Medulla oblongata (tissue), 1 donor: ENCODE results near the gene RPS27.
A peak's percentile ranks its signal among the peaks of the same experiment; 100 is the strongest.
"Not testable (repeated sequence)": the region's sequence is repeated elsewhere in the genome, so short reads cannot be mapped to it uniquely, and the experiment has no call there.

ENCODE experiments used
- DNase-seq: peaks from one replicate; pipeline ENCODE4 v3.0.0-alpha.2; 2015; ENCODE audit errors: extremely low spot score

The RPS27 gene

GRCh38 chr1:153961421-153961820 lies 29.1 kb upstream of the RPS27 start:
- DNase-seq, result no peak

DNA sequence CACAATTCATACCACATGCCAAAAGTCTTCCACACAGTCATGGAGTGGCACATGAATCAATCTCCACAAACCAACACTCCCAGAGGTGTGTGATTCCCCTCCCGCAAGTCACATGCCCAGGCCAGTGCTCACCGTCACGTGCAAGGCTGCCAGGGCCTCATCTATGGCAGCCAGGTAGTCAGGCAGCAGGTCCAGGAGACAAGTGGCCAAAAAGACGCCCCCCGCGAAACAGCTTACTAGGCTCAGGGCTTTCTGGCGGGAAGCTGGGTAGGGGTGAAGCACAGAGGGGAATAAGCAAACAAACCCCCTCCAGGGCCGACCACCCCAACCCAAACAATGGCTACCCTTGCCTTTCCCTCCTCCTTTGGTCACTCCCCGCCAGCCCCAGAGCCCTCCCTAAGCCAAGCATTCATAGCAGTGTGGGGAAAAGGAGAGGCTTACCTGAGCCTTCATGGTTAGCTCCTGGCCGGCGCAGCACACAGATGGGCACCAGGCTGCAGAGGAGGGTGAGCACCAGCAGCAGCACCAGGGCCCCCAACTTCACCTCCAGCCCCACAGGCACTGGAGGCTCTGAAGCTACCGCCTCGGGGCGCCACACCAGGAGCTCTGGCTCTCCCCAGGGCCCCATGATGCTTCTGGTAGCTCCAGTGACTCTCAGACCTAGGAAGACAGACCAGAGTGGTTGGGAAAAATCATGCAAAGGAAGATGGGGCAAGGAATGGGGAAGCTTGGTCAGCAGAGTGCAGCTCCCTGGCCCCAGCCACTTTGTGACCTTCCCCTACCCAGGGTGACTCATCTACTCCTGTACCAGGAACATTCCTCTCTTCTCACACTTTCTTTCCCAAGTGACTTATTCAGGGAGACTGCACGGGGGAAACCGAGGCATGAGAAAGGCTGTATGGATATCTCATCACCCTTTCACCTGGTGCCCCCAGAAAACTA lies 28.2 kb upstream of the RPS27 start:
- DNase-seq, result no peak

GRCh38 chr1:153963030-153963849 lies 27.3 kb upstream of the RPS27 start, which contains the start of gene SLC39A1:
Gene SLC39A1, minus strand, starts transcription at chr1:153963537. Its CDS starts 822 bp downstream, at chr1:153962715.
- DNase-seq, result peak; percentile 99

DNA sequence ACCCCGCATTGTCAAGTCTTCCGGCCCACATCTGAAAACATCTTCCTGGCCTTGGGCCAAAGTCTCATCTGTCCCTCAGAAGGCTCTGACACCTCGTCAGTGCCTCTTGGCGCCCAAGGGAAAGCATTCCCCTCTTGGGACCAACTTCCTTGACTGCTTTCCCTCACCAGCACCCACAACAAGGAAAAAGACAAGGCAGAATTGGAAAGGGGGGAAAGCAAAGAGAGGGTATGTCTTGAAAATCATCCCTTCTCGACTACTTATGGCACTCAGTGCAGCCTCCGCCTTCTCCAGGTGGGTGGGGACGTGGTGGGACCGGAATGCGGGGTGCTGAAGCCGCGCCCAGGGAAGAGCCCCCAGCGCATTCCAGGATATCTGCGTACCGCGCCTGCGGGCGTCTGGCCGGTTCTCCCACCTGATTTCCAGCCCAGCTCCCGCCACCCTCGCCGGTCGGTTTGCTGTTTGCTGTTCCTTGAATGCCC lies 26.7 kb upstream of the RPS27 start:
- no peak for DNase-seq

DNA sequence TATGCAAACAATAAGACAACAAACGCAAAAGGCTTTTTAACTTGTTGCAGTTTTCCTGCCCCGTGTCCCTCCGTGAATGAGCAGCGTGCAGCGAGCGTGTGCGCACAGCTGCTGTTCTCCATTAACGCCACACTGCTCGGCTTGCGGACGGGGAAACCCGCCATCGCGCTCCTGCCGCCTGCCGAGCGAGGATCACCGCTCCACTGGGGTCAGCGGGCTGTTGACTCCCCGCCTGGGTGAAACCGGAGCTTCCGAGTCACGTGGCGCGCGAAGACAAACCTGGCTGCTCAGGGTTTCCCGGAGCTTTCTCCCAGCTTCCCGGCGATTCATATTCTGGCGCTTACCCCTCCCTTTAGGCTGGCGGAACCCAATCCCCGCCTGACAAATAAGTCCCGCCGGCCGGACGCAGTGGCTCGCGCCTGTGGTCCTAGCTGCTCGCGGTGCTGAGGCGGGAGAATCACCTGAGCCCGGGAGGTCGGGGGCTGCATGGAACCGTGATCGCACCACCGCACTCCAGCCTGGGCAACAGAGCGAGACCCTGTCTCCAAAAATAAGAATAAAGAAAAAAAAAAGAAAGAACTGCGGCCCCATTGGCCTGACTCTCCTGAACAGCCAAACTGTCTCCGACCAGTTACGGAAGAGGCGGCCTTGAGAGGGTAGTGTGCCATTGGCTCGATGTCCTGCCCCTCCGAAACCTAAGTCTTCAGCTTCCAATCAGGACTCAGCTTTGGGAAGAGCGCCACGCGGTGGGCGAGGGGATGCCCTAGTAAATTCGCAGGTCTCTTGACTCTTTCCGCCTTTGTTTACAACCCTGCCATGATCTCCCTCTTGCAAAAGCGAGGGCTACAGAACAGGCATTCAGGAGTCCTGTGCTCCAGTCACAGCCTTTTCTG lies 23.2 kb upstream of the RPS27 start, which contains the start of gene CREB3L4:
CREB3L4 (plus strand) TSS at position 796 of the 893 bp plus-strand sequence. CDS start 624 bp downstream, outside the sequence.
- DNase-seq, result peak; percentile 99

GRCh38 chr1:153968000-153968363 lies 22.6 kb upstream of the RPS27 start:
- DNase-seq, result no peak

GRCh38 chr1:153968408-153968807 lies 22.2 kb upstream of the RPS27 start:
- no peak for DNase-seq

DNA sequence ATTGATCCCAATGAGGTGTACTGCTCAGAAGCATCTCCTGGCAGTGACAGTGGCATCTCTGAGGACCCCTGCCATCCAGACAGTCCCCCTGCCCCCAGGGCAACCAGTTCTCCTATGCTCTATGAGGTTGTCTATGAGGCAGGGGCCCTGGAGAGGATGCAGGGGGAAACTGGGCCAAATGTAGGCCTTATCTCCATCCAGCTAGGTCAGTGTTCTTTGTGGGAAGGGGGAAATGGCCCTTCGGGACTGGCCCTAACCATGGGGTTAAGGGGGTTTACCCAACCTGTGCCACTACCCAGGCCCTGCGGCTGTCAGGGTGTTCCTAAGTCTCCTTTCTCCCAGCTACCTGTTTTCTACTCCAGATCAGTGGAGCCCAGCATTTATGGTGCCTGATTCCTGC lies 21.6 kb upstream of the RPS27 start:
- DNase-seq, result no peak

GRCh38 chr1:153970346-153970745 lies 20.2 kb upstream of the RPS27 start:
- no peak for DNase-seq

- no peak for DNase-seq
Observed at GRCh38 chr1:153973071-153973470, 17.5 kb upstream of the RPS27 start.

GRCh38 chr1:153973525-153973924 lies 17.0 kb upstream of the RPS27 start:
- no peak for DNase-seq

- DNase-seq, result no peak
Observed at GRCh38 chr1:153976819-153977249, 13.7 kb upstream of the RPS27 start.

DNA sequence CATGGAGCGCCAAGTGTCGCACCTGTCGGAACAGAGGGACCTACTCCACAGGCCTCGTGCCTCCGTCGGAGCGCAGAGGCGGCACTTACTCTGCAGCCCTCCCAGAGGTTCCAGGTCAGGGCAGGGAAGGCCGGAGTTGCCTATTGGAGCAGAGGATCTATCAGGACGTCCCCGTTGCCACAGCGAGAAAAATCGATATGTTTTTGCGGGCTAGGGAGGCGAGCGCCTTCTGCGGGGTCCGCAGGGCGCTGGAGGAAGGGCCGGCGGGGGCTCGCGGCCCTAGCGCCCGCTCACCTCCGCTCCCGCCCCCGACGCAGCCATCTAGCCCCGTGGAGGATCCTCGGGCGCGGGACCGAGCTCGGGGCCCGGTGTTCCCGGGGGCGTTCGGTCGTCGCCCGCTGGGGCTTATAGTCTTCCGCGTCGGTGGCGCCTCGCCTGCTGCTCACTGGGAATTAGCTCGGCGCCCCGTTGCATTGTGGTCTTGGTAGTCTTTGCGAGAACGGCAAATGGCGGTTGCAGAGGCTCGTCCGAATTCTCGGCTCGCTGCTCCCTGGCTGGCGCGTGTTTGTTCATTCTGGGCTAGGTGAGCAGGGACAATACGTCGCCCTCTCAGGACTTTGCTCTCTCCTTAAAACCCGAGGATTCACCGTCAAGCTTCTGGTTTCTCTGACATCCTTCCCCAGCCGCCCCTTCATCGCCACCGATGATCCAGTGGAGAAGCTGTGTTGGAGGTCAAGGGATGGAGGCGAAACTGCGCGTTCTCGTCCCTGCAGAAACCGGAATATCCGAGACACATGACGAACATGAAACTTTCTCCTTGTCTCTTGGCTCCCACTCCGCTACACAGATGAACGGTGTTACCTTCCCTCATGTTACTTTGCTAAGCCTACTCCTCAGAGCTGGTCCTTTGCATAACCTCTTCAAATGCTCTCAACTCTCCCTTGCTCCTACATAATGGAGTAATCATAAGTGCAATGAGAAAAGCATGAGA lies 13.0 kb upstream of the RPS27 start, which contains the start of gene JTB:
JTB (minus strand) TSS at position 425 of the 991 bp plus-strand sequence; CDS start at position 3, 422 bp downstream.
- DNase-seq, result peak; percentile 93

GRCh38 chr1:153978274-153978909 lies 12.2 kb upstream of the RPS27 start:
- DNase-seq, result no peak

GRCh38 chr1:153979091-153979490 lies 11.5 kb upstream of the RPS27 start:
- DNase-seq, result not testable (repeated sequence)

DNA sequence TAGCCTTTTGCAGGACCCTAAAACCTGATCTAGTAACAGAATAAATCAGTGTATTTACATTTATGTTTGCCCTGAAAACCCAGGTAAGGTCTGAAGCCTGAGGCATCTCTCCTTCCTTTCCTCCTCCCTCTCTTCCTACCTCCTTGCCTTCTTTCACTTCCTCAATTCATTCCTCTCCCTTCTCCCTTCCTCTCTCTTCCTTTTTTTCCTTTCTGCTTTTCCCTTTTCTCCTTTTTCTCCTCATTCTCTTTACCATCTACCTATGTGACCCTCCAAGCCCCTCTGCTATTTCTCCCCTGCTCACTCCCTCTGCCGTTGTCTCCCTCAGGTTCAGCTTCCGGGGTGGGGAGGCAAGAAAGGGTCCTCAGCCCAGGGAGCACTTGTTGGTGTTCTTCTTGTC lies 8.8 kb upstream of the RPS27 start:
- not testable (repeated sequence) for DNase-seq

- no peak for DNase-seq
Observed at GRCh38 chr1:153984123-153984894, 6.3 kb upstream of the RPS27 start.

DNA sequence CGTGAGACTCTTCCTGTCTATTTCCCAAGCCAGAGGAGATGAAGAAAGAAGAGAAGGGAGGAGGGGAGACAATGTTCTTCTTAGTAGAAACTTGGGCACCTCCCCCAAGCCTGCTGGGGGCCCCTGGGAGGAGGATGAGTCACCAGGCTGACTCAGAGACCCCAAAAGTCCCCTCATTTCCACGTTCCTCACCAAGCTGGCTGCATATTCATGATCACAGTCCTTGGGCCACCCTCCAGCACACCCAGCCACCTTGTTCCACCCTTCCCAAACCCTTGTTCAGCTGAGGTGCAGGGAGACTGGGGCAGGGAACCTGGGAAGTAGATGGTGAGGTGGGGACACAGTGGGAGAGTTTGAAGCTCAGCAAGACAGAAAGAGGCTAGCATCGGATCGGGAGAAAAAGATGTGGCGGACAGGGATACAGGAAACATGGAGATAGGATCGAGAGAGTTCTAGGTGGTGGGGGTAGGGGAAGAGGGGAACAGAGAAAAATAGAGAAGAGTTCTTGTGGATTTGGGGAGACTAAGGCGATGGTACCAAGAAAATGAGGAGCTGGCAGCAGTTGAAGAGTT lies 5.1 kb upstream of the RPS27 start:
- DNase-seq, result no peak
